Posterior cingulate gyrus (tissue), 11 donors: ENCODE data around the gene FOXL1.
"Not testable (repeated sequence)": the region's sequence is repeated elsewhere in the genome, so short reads cannot be mapped to it uniquely, and the experiment has no call there.

Experiments
- DNase-seq, 10 donors: peaks; one replicate each; pipeline versions ENCODE4 v3.0.0 to v3.0.0-alpha.2; 2020 to 2021; ENCODE audit warnings: mixed read lengths in 3 of 10
- intact Hi-C: fragments of 100-400 bp; cut with DNase I; formaldehyde crosslinking; loops from one replicate; pipeline ENCODE4 v1.15.1; 2023

The FOXL1 gene

GRCh38 chr16:86578611-86579267 lies 390 bp downstream of the FOXL1 start:
- DNase-seq, result no peak

GRCh38 chr16:86579268-86580062 lies 1.1 kb downstream of the FOXL1 start:
- intact Hi-C loops, result no loop called here
- DNase-seq, result no peak

More at GRCh38 chr16:86578611-86579267, 390 bp downstream of the FOXL1 start:
- intact Hi-C loops, result no loop called here

- no peak for DNase-seq
- intact Hi-C loops, result no loop called here
Measured at GRCh38 chr16:86580063-86580790, 1.9 kb downstream of the FOXL1 start.

GRCh38 chr16:86580791-86581170 lies 2.4 kb downstream of the FOXL1 start:
- no peak for DNase-seq
- intact Hi-C loops, result no loop called here

- DNase-seq, result no peak
- intact Hi-C loops, result no loop called here
Measured at GRCh38 chr16:86581458-86581857, 3.1 kb downstream of the FOXL1 start.

GRCh38 chr16:86584071-86584685 lies 5.8 kb downstream of the FOXL1 start:
- intact Hi-C loops, result no loop called here
- DNase-seq, result no peak

GRCh38 chr16:86584726-86585721 lies 6.7 kb downstream of the FOXL1 start:
- intact Hi-C loops, result no loop called here
- no peak for DNase-seq

- DNase-seq, result no peak
- intact Hi-C loops, result no loop called here
Measured at GRCh38 chr16:86585821-86586611, 7.7 kb downstream of the FOXL1 start.

- DNase-seq, result no peak
- intact Hi-C loops, result no loop called here
Measured at GRCh38 chr16:86587487-86587886, 9.1 kb downstream of the FOXL1 start.

GRCh38 chr16:86587955-86588354 lies 9.6 kb downstream of the FOXL1 start:
- intact Hi-C loops, DNase-seq: not testable (repeated sequence)

- intact Hi-C loops, result no loop called here
- DNase-seq, result no peak
Measured at GRCh38 chr16:86590501-86591144, 12.3 kb downstream of the FOXL1 start.

- intact Hi-C loops, result no loop called here
- no peak for DNase-seq
Measured at GRCh38 chr16:86591270-86591669, 12.9 kb downstream of the FOXL1 start.

- intact Hi-C loops, result no loop called here
- DNase-seq, result no peak
Measured at GRCh38 chr16:86593913-86594620, 15.7 kb downstream of the FOXL1 start.

GRCh38 chr16:86594721-86595120 lies 16.4 kb downstream of the FOXL1 start:
- DNase-seq, result no peak
- intact Hi-C loops, result no loop called here

- DNase-seq, result peak in 1 of 10 donors; percentile 26
- intact Hi-C loops, result no loop called here
Measured at GRCh38 chr16:86595983-86596605, 17.7 kb downstream of the FOXL1 start.

GRCh38 chr16:86597126-86597879 lies 19.0 kb downstream of the FOXL1 start:
- intact Hi-C loops, result no loop called here
- no peak for DNase-seq
